H9 (cell line): ENCODE measurements around the gene HRC. TPM values are rescaled to one million over a fixed set of nuclear protein-coding genes. Genes with fewer than 3 reads are reported as not detected.
A peak's percentile ranks its signal among the peaks of the same experiment; 100 is the strongest.

ENCODE experiments used
- DNase-seq: peaks from one replicate; pipeline ENCODE4 v3.0.0-alpha.2; 2017
- H2AFZ ChIP-seq: one replicate; pipeline ENCODE4 v1.6.1; 2013; ENCODE audit warnings: mild to moderate bottlenecking, low read length, control low read depth, moderate library complexity
- H2AK5ac ChIP-seq: 2 replicates; pipeline ENCODE4 v1.6.1; 2013; ENCODE audit warnings: low read length, control low read depth, mixed read lengths; ENCODE audit not compliant: insufficient read length
- H2BK120ac ChIP-seq: one replicate; pipeline ENCODE4 v1.6.1; 2013; ENCODE audit warnings: low read depth, mild to moderate bottlenecking, low read length, control low read depth, inconsistent platforms; ENCODE audit not compliant: poor library complexity, severe bottlenecking
- H2BK12ac ChIP-seq: 2 replicates; pipeline ENCODE4 v1.6.1; 2013; ENCODE audit warnings: low read length, control low read depth, mixed read lengths, low read depth; ENCODE audit not compliant: insufficient read length
- H2BK15ac ChIP-seq: 2 replicates; pipeline ENCODE4 v1.6.1; 2013; ENCODE audit warnings: low read depth, low read length, control low read depth
- H2BK20ac ChIP-seq: one replicate; pipeline ENCODE4 v1.6.1; 2013; ENCODE audit warnings: low read depth, mild to moderate bottlenecking, low read length, control low read depth, inconsistent platforms; ENCODE audit not compliant: poor library complexity, severe bottlenecking
- H2BK5ac ChIP-seq: 2 replicates; pipeline ENCODE4 v1.6.1; 2013; ENCODE audit warnings: low read length, control low read depth, mixed read lengths; ENCODE audit not compliant: insufficient read length
- H3K14ac ChIP-seq: 2 replicates; pipeline ENCODE4 v1.6.1; 2013; ENCODE audit warnings: low read length, control low read depth; ENCODE audit not compliant: insufficient read depth
- H3K18ac ChIP-seq: 2 replicates; pipeline ENCODE4 v1.6.1; 2013; ENCODE audit warnings: low read depth, mild to moderate bottlenecking, mixed read lengths, low read length, control low read depth; ENCODE audit not compliant: insufficient read length
- H3K23ac ChIP-seq: 2 replicates; pipeline ENCODE4 v1.6.1; 2013; ENCODE audit warnings: low read length, control low read depth, mixed read lengths, low read depth; ENCODE audit not compliant: insufficient read length
- H3K23me2 ChIP-seq: 2 replicates; pipeline ENCODE4 v1.6.1; 2013; ENCODE audit warnings: low read depth, mild to moderate bottlenecking, mixed read lengths, low read length, control low read depth; ENCODE audit not compliant: insufficient read length, poor library complexity, severe bottlenecking
- H3K27ac ChIP-seq: 2 replicates; pipeline ENCODE4 v1.5.1; 2013; ENCODE audit warnings: low read length, control low read depth, mixed read lengths, low read depth; ENCODE audit not compliant: insufficient read length
- H3K27me3 ChIP-seq: 2 replicates; pipeline ENCODE4 v1.6.1; 2013; ENCODE audit warnings: low read length, control low read depth, inconsistent platforms; ENCODE audit not compliant: insufficient read depth
- H3K4ac ChIP-seq: 2 replicates; pipeline ENCODE4 v1.6.1; 2013; ENCODE audit warnings: low read depth, mild to moderate bottlenecking, control low read depth, inconsistent platforms, low read length, moderate library complexity
- H3K4me1 ChIP-seq: 2 replicates; pipeline ENCODE4 v1.6.1; 2013; ENCODE audit warnings: low read length, control low read depth, inconsistent platforms; ENCODE audit not compliant: insufficient read depth
- H3K4me2 ChIP-seq: 2 replicates; pipeline ENCODE4 v1.6.1; 2013; ENCODE audit warnings: low read length, control low read depth, mixed read lengths; ENCODE audit not compliant: insufficient read length, insufficient read depth
- H3K56ac ChIP-seq: 2 replicates; pipeline ENCODE4 v1.6.1; 2013; ENCODE audit warnings: low read depth, mild to moderate bottlenecking, mixed read lengths, low read length, control low read depth; ENCODE audit not compliant: insufficient read length
- H3K79me1 ChIP-seq: 2 replicates; pipeline ENCODE4 v1.6.1; 2013; ENCODE audit warnings: low read depth, mild to moderate bottlenecking, moderate library complexity, low read length, control low read depth, inconsistent platforms; ENCODE audit not compliant: insufficient read depth, poor library complexity, severe bottlenecking
- H3K79me2 ChIP-seq: 2 replicates; pipeline ENCODE4 v1.6.1; 2013; ENCODE audit warnings: low read length, control low read depth, inconsistent platforms; ENCODE audit not compliant: insufficient read depth
- H3K9ac ChIP-seq: 2 replicates; pipeline ENCODE4 v1.6.1; 2013; ENCODE audit warnings: low read length, control low read depth, mixed read lengths; ENCODE audit not compliant: insufficient read length; ENCODE audit errors: extremely low read depth
- H3K9me3 ChIP-seq: one replicate; pipeline ENCODE4 v1.6.1; 2013; ENCODE audit warnings: low read depth, low read length, inconsistent platforms; ENCODE audit not compliant: control insufficient read depth
- H3T11ph ChIP-seq: one replicate; pipeline ENCODE4 v1.6.1; 2013; ENCODE audit warnings: mild to moderate bottlenecking, low read length, control low read depth, inconsistent platforms
- H4K20me1 ChIP-seq: one replicate; pipeline ENCODE4 v1.6.1; 2013; ENCODE audit not compliant: control insufficient read depth, insufficient read length, insufficient read depth
- H4K5ac ChIP-seq: 2 replicates; pipeline ENCODE4 v1.6.1; 2013; ENCODE audit warnings: low read depth, mild to moderate bottlenecking, mixed read lengths, low read length, control low read depth; ENCODE audit not compliant: insufficient read length
- H4K8ac ChIP-seq: replicated peaks from 2 replicates; pipeline ENCODE4 v1.6.1; 2013; ENCODE audit warnings: low read length, control low read depth, mixed read lengths, low read depth; ENCODE audit not compliant: insufficient read length
- H4K91ac ChIP-seq: 2 replicates; pipeline ENCODE4 v1.6.1; 2013; ENCODE audit warnings: low read depth, mild to moderate bottlenecking, moderate library complexity, mixed read lengths, low read length, control low read depth; ENCODE audit not compliant: insufficient read length
- H3K27ac Mint-ChIP-seq, 3 experiments: 2 replicates in 2 of 3; 3 replicates in 1 of 3; pipeline ENCODE4 v1.8.0; 2020 to 2021; ENCODE audit warnings: mixed read lengths in 3 of 3, mild to moderate bottlenecking in 1 of 3, moderate library complexity in 1 of 3
- H3K27me3 Mint-ChIP-seq: 2 replicates; pipeline ENCODE4 v1.8.0; 2021; ENCODE audit warnings: low read depth, mild to moderate bottlenecking, moderate library complexity, mixed read lengths
- H3K36me3 Mint-ChIP-seq, 3 experiments: 2 replicates in 2 of 3; 3 replicates in 1 of 3; pipeline ENCODE4 v1.8.0; 2020 to 2021; ENCODE audit warnings: low read depth in 3 of 3, mixed read lengths in 3 of 3; ENCODE audit not compliant: insufficient read depth in 1 of 3
- H3K4me1 Mint-ChIP-seq, 2 experiments: 2 replicates each; pipeline ENCODE4 v1.8.0; 2020; ENCODE audit warnings: mixed read lengths in 2 of 2
- H3K4me3 Mint-ChIP-seq, 2 experiments: 2 replicates in 1 of 2; 3 replicates in 1 of 2; pipeline ENCODE4 v1.8.0; 2020 to 2021; ENCODE audit warnings: mild to moderate bottlenecking in 2 of 2, mixed read lengths in 2 of 2, moderate library complexity in 1 of 2
- H3K9me3 Mint-ChIP-seq, 2 experiments: 2 replicates in 1 of 2; 3 replicates in 1 of 2; pipeline ENCODE4 v1.8.0; 2020; ENCODE audit warnings: mild to moderate bottlenecking in 2 of 2, mixed read lengths in 2 of 2, moderate library complexity in 1 of 2
- CTCF ChIP-seq: fragments of 200-600 bp; sonication (generic); conservative IDR thresholded peaks from 3 replicates; pipeline ENCODE4 v1.8.0; 2021; ENCODE audit warnings: antibody characterized with exemption, mild to moderate bottlenecking
- WGBS: extraction: QIAGEN DNeasy Blood & Tissue Kit; methylation state at CpG from one replicate; pipeline ENCODE4 v1.1.7; 2013; ENCODE audit warnings: missing lambda C conversion rate, low lambda C conversion rate, mixed read lengths; ENCODE audit not compliant: insufficient read length; ENCODE audit errors: extremely low coverage; 5-methylcytosine and 5-hydroxymethylcytosine counted together
- total RNA-seq: library from RNA; stranded (reverse); gene quantifications from 2 replicates; pipeline ENCODE4 v1.2.1, GENCODE V29; 2021

The HRC gene
- total RNA-seq, 1 experiment from 2014 or later = 1.8 TPM

DNA sequence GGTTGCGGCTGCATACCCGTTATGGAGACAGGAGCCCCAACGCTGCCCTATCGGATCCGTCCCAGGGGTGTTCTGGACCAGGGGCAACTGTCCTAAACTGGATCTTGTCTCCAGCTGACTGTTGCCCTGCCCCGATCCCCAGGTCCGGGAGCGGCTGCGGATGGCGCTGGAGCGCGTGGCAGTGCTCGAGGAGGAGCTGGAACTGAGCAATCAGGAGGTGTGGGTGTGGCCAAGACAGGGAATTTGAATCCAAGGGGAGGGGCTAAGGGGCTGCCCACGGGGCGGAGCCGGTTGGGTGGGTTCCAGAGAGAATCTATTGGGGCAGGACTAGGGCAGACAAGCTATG lies 26.0 kb downstream of the HRC start:
- Mint-ChIP-seq H3K36me3 (peaks cover 14 to 23% (median 20%) of the 10 kb centered on the region in 3 experiments; a peak in 6 of 7 replicates), H3K27ac (peak overlapping the region in 1 of 3 experiments; percentile 85; a peak in 3 of 7 replicates), H3K9me3 (no peaks in the 10 kb centered on the region), H3K4me1 (peaks cover 24 to 45% of the 10 kb centered on the region in 2 experiments), H3K4me3 (peak overlapping the region; percentile 69 to 92), H3K27me3 (peaks cover 3% of the 10 kb centered on the region; the same call in 1 of the 2 replicates)
- Histone ChIP-seq H4K20me1 (no peaks in the 10 kb centered on the region), H2AFZ (no peak overlapping the region), H3K4me2 (peak overlapping the region; percentile 67), H2BK20ac (no peak overlapping the region), H3K27ac (no peak overlapping the region), H3K23me2 (peaks cover 11% of the 10 kb centered on the region), H4K8ac (no peak overlapping the region), H4K91ac (no peak overlapping the region), H3K14ac (no peak overlapping the region), H3K27me3 (no peaks in the 10 kb centered on the region), H3K4ac (no peak overlapping the region), H2BK120ac (no peak overlapping the region), H3K23ac (no peak overlapping the region), H2BK12ac (no peak overlapping the region), H3K56ac (no peak overlapping the region), H2BK5ac (no peak overlapping the region), H3T11ph (no peak overlapping the region), H3K79me2 (no peaks in the 10 kb centered on the region), H4K5ac (no peak overlapping the region), H3K18ac (no peak overlapping the region), H2BK15ac (no peak overlapping the region), H3K9ac (no peak overlapping the region), H3K4me1 (peaks cover 4% of the 10 kb centered on the region; the same call in 1 of the 2 replicates), H3K9me3 (no peaks in the 10 kb centered on the region), H3K79me1 (no peaks in the 10 kb centered on the region), H2AK5ac (no peak overlapping the region)
- no CpG with 5 or more reads among the region's 16 CpGs for WGBS
- no peak for TF ChIP-seq CTCF
- DNase-seq = peak; percentile 92
